ENCODE data around the gene RAB31.
"Not testable (repeated sequence)": the region's sequence is repeated elsewhere in the genome, so short reads cannot be mapped to it uniquely, and the experiment has no call there.

DNA sequence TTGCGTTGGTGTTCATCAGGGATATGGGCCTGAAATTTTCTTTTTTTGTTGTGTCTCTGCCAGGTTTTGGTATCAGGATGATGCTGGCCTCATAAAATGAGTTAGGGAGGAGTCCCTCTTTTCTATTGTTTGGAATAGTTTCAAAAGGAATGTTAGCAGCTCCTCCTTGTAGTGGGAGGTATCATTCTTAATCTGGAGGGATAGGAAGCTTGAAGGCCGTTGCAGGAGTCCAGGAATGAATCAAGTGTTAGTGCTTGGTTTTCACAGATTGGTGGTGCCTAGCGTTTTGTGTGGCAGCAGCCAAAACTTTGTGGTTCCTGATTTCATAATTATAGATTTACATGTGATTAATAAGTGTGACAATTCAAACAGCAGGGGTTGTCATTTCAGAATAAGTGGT lies 62.0 kb downstream of the RAB31 start:
- TF ChIP-seq, protein P1, sequence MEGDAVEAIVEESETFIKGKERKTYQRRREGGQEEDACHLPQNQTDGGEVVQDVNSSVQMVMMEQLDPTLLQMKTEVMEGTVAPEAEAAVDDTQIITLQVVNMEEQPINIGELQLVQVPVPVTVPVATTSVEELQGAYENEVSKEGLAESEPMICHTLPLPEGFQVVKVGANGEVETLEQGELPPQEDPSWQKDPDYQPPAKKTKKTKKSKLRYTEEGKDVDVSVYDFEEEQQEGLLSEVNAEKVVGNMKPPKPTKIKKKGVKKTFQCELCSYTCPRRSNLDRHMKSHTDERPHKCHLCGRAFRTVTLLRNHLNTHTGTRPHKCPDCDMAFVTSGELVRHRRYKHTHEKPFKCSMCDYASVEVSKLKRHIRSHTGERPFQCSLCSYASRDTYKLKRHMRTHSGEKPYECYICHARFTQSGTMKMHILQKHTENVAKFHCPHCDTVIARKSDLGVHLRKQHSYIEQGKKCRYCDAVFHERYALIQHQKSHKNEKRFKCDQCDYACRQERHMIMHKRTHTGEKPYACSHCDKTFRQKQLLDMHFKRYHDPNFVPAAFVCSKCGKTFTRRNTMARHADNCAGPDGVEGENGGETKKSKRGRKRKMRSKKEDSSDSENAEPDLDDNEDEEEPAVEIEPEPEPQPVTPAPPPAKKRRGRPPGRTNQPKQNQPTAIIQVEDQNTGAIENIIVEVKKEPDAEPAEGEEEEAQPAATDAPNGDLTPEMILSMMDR (IDR thresholded peaks at IDR 0.05), result not testable (repeated sequence)
- not testable (repeated sequence) for TF ChIP-seq POLR2A (IDR thresholded peaks at IDR 0.05)

All from lower leg skin (tissue), 3 donors.